Measurements from ENCODE around the gene NCAPH2. TPM values are rescaled to one million over a fixed set of nuclear protein-coding genes. Genes with fewer than 3 reads are reported as not detected.

Gene NCAPH2
- total and polyA plus RNA-seq, 2 of the 13 experiments (the other 11 are each of a cell fraction or from before 2014, with no cell fraction given): 28.1 to 64.4 TPM

DNA sequence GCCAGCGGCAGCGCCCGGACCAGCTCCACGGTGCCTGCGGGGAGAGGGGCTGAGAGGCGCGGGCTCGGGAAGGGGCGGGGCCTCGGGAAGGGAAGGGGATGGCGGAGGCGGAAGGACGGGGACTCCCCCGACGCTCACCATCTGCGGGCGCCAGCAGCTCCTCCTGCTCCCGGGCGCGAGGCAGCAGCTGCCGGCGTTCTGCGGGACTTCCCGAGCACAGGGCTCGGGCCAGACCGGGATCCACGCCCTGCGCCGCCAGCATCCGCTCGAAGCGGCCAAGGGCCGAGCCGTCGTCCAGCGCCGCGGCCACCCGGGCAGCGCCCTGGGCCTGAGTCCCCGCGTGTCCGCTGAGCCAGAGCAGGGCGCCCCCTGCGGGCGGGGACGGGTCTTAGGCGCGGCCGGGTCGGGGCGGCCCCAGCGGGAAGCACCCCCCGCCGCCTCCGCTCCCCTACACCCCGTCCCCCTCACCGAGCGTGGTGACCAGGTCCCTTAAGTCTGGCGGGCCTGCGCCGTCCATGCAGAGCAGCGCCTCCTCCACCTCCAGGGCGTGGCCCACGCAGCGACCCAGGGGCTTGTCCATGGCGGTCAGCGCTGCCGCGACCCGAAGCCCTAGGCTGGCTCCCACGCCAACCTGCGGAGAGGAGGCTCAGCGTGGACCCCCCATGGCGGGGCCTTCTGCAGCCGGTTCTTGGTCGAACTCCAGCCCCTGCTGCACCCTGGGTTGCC lies 18.2 kb downstream of the NCAPH2 start (continued):
- TF ChIP-seq SUZ12 (IDR thresholded peaks at IDR 0.05; ENCODE audit: low read depth, low read length) (no peak), HDAC2 (CRISPR knock-in tag; IDR thresholded peaks at IDR 0.05) (no peak), RARA (CRISPR knock-in tag; IDR thresholded peaks at IDR 0.05) (no peak), MXI1 (IDR thresholded peaks at IDR 0.05; ENCODE audit: borderline replicate concordance, low read depth, low read length) (no peak), ZNF331 (CRISPR knock-in tag; IDR thresholded peaks at IDR 0.05) (peak; percentile 53), HNRNPH1 (optimal IDR thresholded peaks at IDR 0.05; ENCODE audit: low read depth, low read length) (no peak), AGO2 (optimal IDR thresholded peaks at IDR 0.05; ENCODE audit: low read depth, low read length) (peak; percentile 82), FOXK2 (IDR thresholded peaks at IDR 0.05) (no peak), ZNF549 (CRISPR knock-in tag; IDR thresholded peaks at IDR 0.05) (no peak), ZMYM2 (CRISPR knock-in tag; IDR thresholded peaks at IDR 0.05) (no peak), SOX6 (IDR thresholded peaks at IDR 0.05) (no peak), SOX6 (CRISPR knock-in tag; IDR thresholded peaks at IDR 0.05) (no peak), KLF6 (CRISPR knock-in tag; IDR thresholded peaks at IDR 0.05) (0 out of 2 replicates have a peak, but pooled peaks have one; percentile 40), ZSCAN5A (CRISPR knock-in tag; IDR thresholded peaks at IDR 0.05; ENCODE audit: borderline replicate concordance) (peak; percentile 47; the same call in 1 of the 2 replicates), ZNF746 (CRISPR knock-in tag; IDR thresholded peaks at IDR 0.05) (no peak; the same call in 1 of the 2 replicates), ZKSCAN8 (CRISPR knock-in tag; IDR thresholded peaks at IDR 0.05; ENCODE audit: borderline replicate concordance) (no peak), ZNF354B (CRISPR knock-in tag; IDR thresholded peaks at IDR 0.05) (peak; percentile 86; the same call in 1 of the 2 replicates), SYNCRIP (IDR thresholded peaks at IDR 0.05; ENCODE audit: insufficient read depth, low read depth, low read length) (no peak)
- TF ChIP-seq, protein P1, sequence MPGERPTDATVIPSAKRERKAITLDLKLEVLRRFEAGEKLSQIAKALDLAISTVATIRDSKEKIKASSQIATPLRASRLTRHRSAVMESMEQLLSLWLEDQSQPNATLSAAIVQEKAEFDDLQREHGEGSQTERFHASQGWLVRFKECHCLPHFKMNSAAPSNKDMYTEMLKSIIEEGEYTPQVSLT (CRISPR knock-in tag; IDR thresholded peaks at IDR 0.05; ENCODE audit: borderline replicate concordance, low read depth): no peak; the same call in 1 of the 2 replicates
- TF ChIP-seq, protein P2, sequence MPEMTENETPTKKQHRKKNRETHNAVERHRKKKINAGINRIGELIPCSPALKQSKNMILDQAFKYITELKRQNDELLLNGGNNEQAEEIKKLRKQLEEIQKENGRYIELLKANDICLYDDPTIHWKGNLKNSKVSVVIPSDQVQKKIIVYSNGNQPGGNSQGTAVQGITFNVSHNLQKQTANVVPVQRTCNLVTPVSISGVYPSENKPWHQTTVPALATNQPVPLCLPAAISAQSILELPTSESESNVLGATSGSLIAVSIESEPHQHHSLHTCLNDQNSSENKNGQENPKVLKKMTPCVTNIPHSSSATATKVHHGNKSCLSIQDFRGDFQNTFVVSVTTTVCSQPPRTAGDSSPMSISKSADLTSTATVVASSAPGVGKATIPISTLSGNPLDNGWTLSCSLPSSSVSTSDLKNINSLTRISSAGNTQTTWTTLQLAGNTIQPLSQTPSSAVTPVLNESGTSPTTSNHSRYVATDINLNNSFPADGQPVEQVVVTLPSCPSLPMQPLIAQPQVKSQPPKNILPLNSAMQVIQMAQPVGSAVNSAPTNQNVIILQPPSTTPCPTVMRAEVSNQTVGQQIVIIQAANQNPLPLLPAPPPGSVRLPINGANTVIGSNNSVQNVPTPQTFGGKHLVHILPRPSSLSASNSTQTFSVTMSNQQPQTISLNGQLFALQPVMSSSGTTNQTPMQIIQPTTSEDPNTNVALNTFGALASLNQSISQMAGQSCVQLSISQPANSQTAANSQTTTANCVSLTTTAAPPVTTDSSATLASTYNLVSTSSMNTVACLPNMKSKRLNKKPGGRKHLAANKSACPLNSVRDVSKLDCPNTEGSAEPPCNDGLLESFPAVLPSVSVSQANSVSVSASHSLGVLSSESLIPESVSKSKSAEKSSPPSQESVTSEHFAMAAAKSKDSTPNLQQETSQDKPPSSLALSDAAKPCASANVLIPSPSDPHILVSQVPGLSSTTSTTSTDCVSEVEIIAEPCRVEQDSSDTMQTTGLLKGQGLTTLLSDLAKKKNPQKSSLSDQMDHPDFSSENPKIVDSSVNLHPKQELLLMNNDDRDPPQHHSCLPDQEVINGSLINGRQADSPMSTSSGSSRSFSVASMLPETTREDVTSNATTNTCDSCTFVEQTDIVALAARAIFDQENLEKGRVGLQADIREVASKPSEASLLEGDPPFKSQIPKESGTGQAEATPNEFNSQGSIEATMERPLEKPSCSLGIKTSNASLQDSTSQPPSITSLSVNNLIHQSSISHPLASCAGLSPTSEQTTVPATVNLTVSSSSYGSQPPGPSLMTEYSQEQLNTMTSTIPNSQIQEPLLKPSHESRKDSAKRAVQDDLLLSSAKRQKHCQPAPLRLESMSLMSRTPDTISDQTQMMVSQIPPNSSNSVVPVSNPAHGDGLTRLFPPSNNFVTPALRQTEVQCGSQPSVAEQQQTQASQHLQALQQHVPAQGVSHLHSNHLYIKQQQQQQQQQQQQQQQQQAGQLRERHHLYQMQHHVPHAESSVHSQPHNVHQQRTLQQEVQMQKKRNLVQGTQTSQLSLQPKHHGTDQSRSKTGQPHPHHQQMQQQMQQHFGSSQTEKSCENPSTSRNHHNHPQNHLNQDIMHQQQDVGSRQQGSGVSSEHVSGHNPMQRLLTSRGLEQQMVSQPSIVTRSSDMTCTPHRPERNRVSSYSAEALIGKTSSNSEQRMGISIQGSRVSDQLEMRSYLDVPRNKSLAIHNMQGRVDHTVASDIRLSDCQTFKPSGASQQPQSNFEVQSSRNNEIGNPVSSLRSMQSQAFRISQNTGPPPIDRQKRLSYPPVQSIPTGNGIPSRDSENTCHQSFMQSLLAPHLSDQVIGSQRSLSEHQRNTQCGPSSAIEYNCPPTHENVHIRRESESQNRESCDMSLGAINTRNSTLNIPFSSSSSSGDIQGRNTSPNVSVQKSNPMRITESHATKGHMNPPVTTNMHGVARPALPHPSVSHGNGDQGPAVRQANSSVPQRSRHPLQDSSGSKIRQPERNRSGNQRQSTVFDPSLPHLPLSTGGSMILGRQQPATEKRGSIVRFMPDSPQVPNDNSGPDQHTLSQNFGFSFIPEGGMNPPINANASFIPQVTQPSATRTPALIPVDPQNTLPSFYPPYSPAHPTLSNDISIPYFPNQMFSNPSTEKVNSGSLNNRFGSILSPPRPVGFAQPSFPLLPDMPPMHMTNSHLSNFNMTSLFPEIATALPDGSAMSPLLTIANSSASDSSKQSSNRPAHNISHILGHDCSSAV (CRISPR knock-in tag; IDR thresholded peaks at IDR 0.05; ENCODE audit: borderline replicate concordance): no peak

Data from HepG2 (cell line).